GM12892 (cell line): ENCODE results near the gene OAS3.

Experiments used
- POLR2A ChIP-seq: IDR thresholded peaks from 2 replicates; pipeline ENCODE4 v1.6.1; 2011; ENCODE audit warnings: low read depth, low read length, control low read depth
- POLR2AphosphoS5 ChIP-seq: IDR thresholded peaks from 2 replicates; pipeline ENCODE4 v1.6.1; 2011; ENCODE audit warnings: low read depth, low read length, control low read depth

DNA sequence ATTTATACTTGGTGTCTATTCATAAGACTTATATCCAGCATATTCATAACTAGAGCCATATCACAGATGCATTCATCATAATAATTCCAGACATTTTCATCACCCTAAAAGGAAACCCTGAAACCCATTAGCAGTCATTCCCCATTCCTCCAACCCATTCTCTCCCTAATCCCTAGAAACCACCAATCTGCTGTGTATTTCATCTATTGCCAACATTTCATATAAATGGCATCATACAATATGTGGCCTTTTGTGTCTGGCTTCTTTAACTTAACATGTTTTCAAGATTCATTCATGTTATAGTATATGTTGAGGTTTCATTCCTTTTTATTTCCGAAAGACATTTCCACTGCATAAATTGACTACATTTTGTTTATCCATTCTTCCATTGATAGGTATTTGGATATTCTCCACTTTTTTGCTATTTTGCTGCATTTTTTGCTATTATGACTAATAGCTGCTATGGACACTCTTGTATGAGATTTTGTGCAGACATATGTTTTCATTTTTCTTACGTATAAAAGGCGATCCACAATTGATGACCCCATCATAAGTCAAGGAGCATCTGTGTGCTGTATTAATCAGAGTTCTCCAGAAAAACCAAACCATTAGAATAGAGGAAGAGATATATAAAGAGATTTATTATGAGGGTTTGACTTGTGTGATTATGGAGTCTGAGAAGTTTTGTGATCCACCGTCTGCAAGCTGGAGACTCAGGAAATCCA lies 34.9 kb downstream of the OAS3 start:
- TF ChIP-seq POLR2AphosphoS5 = no peak
- TF ChIP-seq POLR2A = no peak
